DOHH2 (cell line): Measurements from ENCODE around the gene PMFBP1.

ENCODE experiments used
- H3F3A ChIP-seq: fragments of 200-600 bp; sonication (generic), shearing (Covaris generic); 2 replicates; pipeline ENCODE4 v1.6.0; 2016; ENCODE audit warnings: antibody characterized with exemption, mild to moderate bottlenecking; ENCODE audit not compliant: control insufficient read depth, insufficient read depth
- H3K27ac ChIP-seq: fragments of 200-600 bp; sonication (generic); 2 replicates; pipeline ENCODE4 v1.5.1; 2014; ENCODE audit warnings: low read depth, mild to moderate bottlenecking, low read length, moderate library complexity
- H3K27me3 ChIP-seq: fragments of 200-600 bp; sonication (generic); 2 replicates; pipeline ENCODE4 v1.6.1; 2014; ENCODE audit warnings: mild to moderate bottlenecking, low read length, mixed read lengths; ENCODE audit not compliant: control insufficient read depth
- H3K36me3 ChIP-seq: fragments of 200-600 bp; sonication (generic); 2 replicates; pipeline ENCODE4 v1.6.1; 2014; ENCODE audit warnings: mild to moderate bottlenecking, low read length, moderate library complexity, mixed read lengths; ENCODE audit not compliant: control insufficient read depth
- H3K4me1 ChIP-seq: fragments of 200-600 bp; sonication (generic); 2 replicates; pipeline ENCODE4 v1.6.1; 2014; ENCODE audit warnings: mild to moderate bottlenecking, low read length, mixed read lengths; ENCODE audit not compliant: control insufficient read depth
- H3K4me2 ChIP-seq: fragments of 200-600 bp; sonication (generic); 2 replicates; pipeline ENCODE4 v1.6.0; 2014; ENCODE audit warnings: mild to moderate bottlenecking, low read length, moderate library complexity
- H3K4me3 ChIP-seq: fragments of 200-600 bp; sonication (generic); 2 replicates; pipeline ENCODE4 v1.5.1; 2014; ENCODE audit warnings: mild to moderate bottlenecking, low read length, mixed read lengths
- H3K79me2 ChIP-seq: fragments of 200-600 bp; sonication (generic); 2 replicates; pipeline ENCODE4 v1.6.1; 2014; ENCODE audit warnings: mild to moderate bottlenecking, low read length, mixed read lengths; ENCODE audit not compliant: control insufficient read depth
- H3K9me2 ChIP-seq: fragments of 200-600 bp; sonication (generic); replicated peaks from 2 replicates; pipeline ENCODE4 v1.6.1; 2014; ENCODE audit warnings: mild to moderate bottlenecking, low read length, mixed read lengths; ENCODE audit not compliant: control insufficient read depth
- H3K9me3 ChIP-seq: fragments of 200-600 bp; sonication (generic); 2 replicates; pipeline ENCODE4 v1.6.1; 2014; ENCODE audit warnings: antibody characterized with exemption, low read length, mixed read lengths; ENCODE audit not compliant: control insufficient read depth, insufficient read depth
- H4K20me1 ChIP-seq: fragments of 200-600 bp; sonication (generic); 2 replicates; pipeline ENCODE4 v1.6.0; 2014; ENCODE audit warnings: low read depth, mild to moderate bottlenecking, antibody characterized with exemption, low read length, moderate library complexity; ENCODE audit not compliant: control insufficient read depth, insufficient read depth
- CTCF ChIP-seq: fragments of 200-600 bp; sonication (generic); IDR thresholded peaks from one replicate; pipeline ENCODE4 v1.5.1; 2014; ENCODE audit warnings: antibody characterized with exemption, mild to moderate bottlenecking, low read depth, low read length; ENCODE audit not compliant: poor library complexity, severe bottlenecking
- EZH2phosphoT487 ChIP-seq: fragments of 200-600 bp; sonication (generic); IDR thresholded peaks from 2 replicates; pipeline ENCODE4 v1.6.1; 2017; ENCODE audit warnings: borderline replicate concordance, mild to moderate bottlenecking, antibody characterized with exemption, low read length, moderate library complexity, mixed read lengths

The PMFBP1 gene

GRCh38 chr16:72210555-72210954 is 38.6 kb upstream of the PMFBP1 start:
- H3F3A ChIP-seq: no peaks in the 10 kb centered on the region
- H3K4me1 ChIP-seq: no peaks in the 10 kb centered on the region
- TF ChIP-seq CTCF (no peak), EZH2phosphoT487 (no peak)
- H3K36me3 ChIP-seq: no peaks in the 10 kb centered on the region
- no peak overlapping the region for H3K4me3 ChIP-seq
- H3K79me2 ChIP-seq: no peaks in the 10 kb centered on the region
- H4K20me1 ChIP-seq: no peaks in the 10 kb centered on the region
- no peak overlapping the region for H3K27ac ChIP-seq
- H3K9me2 ChIP-seq: no peaks in the 10 kb centered on the region
- peaks cover 7% of the 10 kb centered on the region; the same call in 1 of the 2 replicates for H3K27me3 ChIP-seq
- no peak overlapping the region for H3K4me2 ChIP-seq
- no peaks in the 10 kb centered on the region for H3K9me3 ChIP-seq

- peaks cover 7% of the 10 kb centered on the region; the same call in 1 of the 2 replicates for H3K27me3 ChIP-seq
- H3K9me2 ChIP-seq: no peaks in the 10 kb centered on the region
- no peak overlapping the region for H3K4me3 ChIP-seq
- no peak overlapping the region for H3K27ac ChIP-seq
- no peak for TF ChIP-seq CTCF
- no peak for TF ChIP-seq EZH2phosphoT487
- H3K79me2 ChIP-seq: no peaks in the 10 kb centered on the region
- H3K9me3 ChIP-seq: no peaks in the 10 kb centered on the region
- H3K4me2 ChIP-seq: no peak overlapping the region
- no peaks in the 10 kb centered on the region for H3K4me1 ChIP-seq
- no peaks in the 10 kb centered on the region for H4K20me1 ChIP-seq
- no peaks in the 10 kb centered on the region for H3F3A ChIP-seq
- H3K36me3 ChIP-seq: no peaks in the 10 kb centered on the region
Observed at GRCh38 chr16:72210072-72210471, 38.1 kb upstream of the PMFBP1 start.

GRCh38 chr16:72206299-72206698 is 34.3 kb upstream of the PMFBP1 start:
- Histone ChIP-seq H3K4me1 (no peaks in the 10 kb centered on the region), H3K27ac (no peak overlapping the region), H3K9me3 (no peaks in the 10 kb centered on the region), H3K9me2 (no peaks in the 10 kb centered on the region), H3K4me2 (no peak overlapping the region), H3K36me3 (no peaks in the 10 kb centered on the region), H3F3A (no peaks in the 10 kb centered on the region), H3K27me3 (peaks cover 19% of the 10 kb centered on the region), H3K79me2 (no peaks in the 10 kb centered on the region), H3K4me3 (no peak overlapping the region), H4K20me1 (no peaks in the 10 kb centered on the region)
- no peak for TF ChIP-seq CTCF
- no peak for TF ChIP-seq EZH2phosphoT487

GRCh38 chr16:72203401-72203800 is 31.4 kb upstream of the PMFBP1 start:
- no peak overlapping the region for H3K4me3 ChIP-seq
- no peaks in the 10 kb centered on the region for H3K9me3 ChIP-seq
- H3F3A ChIP-seq: no peaks in the 10 kb centered on the region
- H3K4me1 ChIP-seq: no peaks in the 10 kb centered on the region
- no peaks in the 10 kb centered on the region for H4K20me1 ChIP-seq
- no peak overlapping the region for H3K27ac ChIP-seq
- H3K36me3 ChIP-seq: no peaks in the 10 kb centered on the region
- peaks cover 12% of the 10 kb centered on the region for H3K27me3 ChIP-seq
- H3K9me2 ChIP-seq: no peaks in the 10 kb centered on the region
- H3K79me2 ChIP-seq: no peaks in the 10 kb centered on the region
- TF ChIP-seq CTCF (no peak), EZH2phosphoT487 (no peak)
- H3K4me2 ChIP-seq: no peak overlapping the region
